ENCODE measurements around the gene MSLN. TPM values are rescaled to one million over a fixed set of nuclear protein-coding genes. Genes with fewer than 3 reads are reported as not detected.

MSLN gene
- total RNA-seq, 1 experiment from 2014 or later, result 0.73 TPM

DNA sequence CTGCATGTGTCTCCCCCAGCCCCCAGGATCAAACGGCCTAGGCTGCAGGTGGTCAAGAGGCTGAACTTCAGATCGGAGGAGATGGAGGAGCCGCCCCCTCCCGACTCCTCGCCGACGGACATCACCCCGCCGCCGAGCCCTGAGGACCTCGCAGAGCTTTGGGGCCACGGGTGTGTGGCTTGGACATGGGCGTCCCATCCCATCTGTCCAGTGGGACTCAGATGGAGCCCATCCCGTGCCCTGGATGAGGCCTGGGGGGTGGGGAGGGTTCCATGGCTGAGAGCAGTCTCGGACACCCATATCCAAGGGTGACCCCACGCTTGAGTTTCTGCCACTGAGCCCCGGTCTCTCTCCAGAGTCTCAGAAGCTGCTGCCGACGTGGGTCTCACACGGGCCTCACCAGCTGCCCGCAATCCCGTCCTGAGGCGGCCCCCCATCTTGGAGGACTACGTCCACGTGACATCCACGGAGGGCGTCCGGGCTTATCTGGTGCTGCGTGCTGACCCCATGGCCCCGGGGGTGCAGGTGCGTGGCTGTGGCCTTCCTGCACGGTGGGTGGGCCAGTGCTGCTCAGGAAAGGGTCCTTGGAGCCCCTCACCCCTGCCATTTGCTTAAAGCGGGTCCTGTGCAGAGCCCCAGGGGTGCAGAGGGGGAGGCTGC, 28.8 kb downstream of the MSLN start:
- ChIA-PET POLR2A (ENCODE audit: unreplicated experiment) (interaction anchor here (0.7 kb wide), 1 partner anchor 69 kb away, joined by 3 read pairs; no protein-coding TSS in a partner anchor), CTCF (interaction anchor here (0.9 to 1.5 kb wide), 2 partner anchors 48 to 77 kb away, joined by 5 to 6 read pairs; partner anchors contain the start of gene CIAO3)
- DNase-seq, result no peak
- no TSS peak for BruUV-seq (replicated peaks)
- peaks cover 6% of the 10 kb centered on the region; the same call in 1 of the 2 replicates for H3K4me1 ChIP-seq (ENCODE audit: insufficient read depth, low read length)
- H3K36me3 ChIP-seq (ENCODE audit: low read depth, low read length), result no peaks in the 10 kb centered on the region; the same call in 1 of the 2 replicates
- no peaks in the 10 kb centered on the region for H3K9me2 ChIP-seq (replicated peaks; ENCODE audit: low read length)
- no peak for ATAC-seq
- H3F3A ChIP-seq (ENCODE audit: low read length, unreplicated experiment), result no peaks in the 10 kb centered on the region
- H3K9me3 ChIP-seq (ENCODE audit: low read length), result no peaks in the 10 kb centered on the region
- H3K27me3 ChIP-seq (ENCODE audit: low read length), result no peaks in the 10 kb centered on the region
- peak overlapping the region; percentile 86 for H3K9ac ChIP-seq (ENCODE audit: low read length)
- no peak overlapping the region for H3K27ac ChIP-seq (ENCODE audit: low read length)
- no peak overlapping the region for H2AFZ ChIP-seq (ENCODE audit: low read length)
- intact Hi-C loops (cut with micrococcal nuclease), result loop anchor here (10.0 kb wide), 1 partner anchor 75 kb away; the partner anchor contains the start of gene METRN
- H3K4me3 ChIP-seq (ENCODE audit: low read length), result peak overlapping the region; percentile 75
- TF ChIP-seq, protein P1, sequence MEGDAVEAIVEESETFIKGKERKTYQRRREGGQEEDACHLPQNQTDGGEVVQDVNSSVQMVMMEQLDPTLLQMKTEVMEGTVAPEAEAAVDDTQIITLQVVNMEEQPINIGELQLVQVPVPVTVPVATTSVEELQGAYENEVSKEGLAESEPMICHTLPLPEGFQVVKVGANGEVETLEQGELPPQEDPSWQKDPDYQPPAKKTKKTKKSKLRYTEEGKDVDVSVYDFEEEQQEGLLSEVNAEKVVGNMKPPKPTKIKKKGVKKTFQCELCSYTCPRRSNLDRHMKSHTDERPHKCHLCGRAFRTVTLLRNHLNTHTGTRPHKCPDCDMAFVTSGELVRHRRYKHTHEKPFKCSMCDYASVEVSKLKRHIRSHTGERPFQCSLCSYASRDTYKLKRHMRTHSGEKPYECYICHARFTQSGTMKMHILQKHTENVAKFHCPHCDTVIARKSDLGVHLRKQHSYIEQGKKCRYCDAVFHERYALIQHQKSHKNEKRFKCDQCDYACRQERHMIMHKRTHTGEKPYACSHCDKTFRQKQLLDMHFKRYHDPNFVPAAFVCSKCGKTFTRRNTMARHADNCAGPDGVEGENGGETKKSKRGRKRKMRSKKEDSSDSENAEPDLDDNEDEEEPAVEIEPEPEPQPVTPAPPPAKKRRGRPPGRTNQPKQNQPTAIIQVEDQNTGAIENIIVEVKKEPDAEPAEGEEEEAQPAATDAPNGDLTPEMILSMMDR (conservative IDR thresholded peaks at IDR 0.05; ENCODE audit: low read depth, low read length), result no peak
- TF ChIP-seq EZH2 (IDR thresholded peaks at IDR 0.05; ENCODE audit: low read length, unreplicated experiment) (no peak), EZH2phosphoT487 (IDR thresholded peaks at IDR 0.05; ENCODE audit: borderline replicate concordance, low read length) (no peak)
- no peaks in the 10 kb centered on the region for H4K20me1 ChIP-seq (ENCODE audit: low read length)
- H3K4me2 ChIP-seq (ENCODE audit: low read length), result peak overlapping the region; percentile 94
- H3K79me2 ChIP-seq (ENCODE audit: low read length), result peaks cover 45% of the 10 kb centered on the region

GRCh38 chr16:790086-790485, 29.6 kb downstream of the MSLN start:
- H3K79me2 ChIP-seq (ENCODE audit: low read length), result peaks cover 45% of the 10 kb centered on the region
- H4K20me1 ChIP-seq (ENCODE audit: low read length), result no peaks in the 10 kb centered on the region
- peaks cover 6% of the 10 kb centered on the region; the same call in 1 of the 2 replicates for H3K4me1 ChIP-seq (ENCODE audit: insufficient read depth, low read length)
- no peaks in the 10 kb centered on the region for H3K27me3 ChIP-seq (ENCODE audit: low read length)
- no peak for ATAC-seq
- POLR2A ChIA-PET (ENCODE audit: unreplicated experiment), result no interaction called here
- no peak overlapping the region for H3K9ac ChIP-seq (ENCODE audit: low read length)
- H3K9me3 ChIP-seq (ENCODE audit: low read length), result no peaks in the 10 kb centered on the region
- peak overlapping the region; percentile 94 for H3K4me2 ChIP-seq (ENCODE audit: low read length)
- no peaks in the 10 kb centered on the region for H3K9me2 ChIP-seq (replicated peaks; ENCODE audit: low read length)
- BruUV-seq (replicated peaks), result no TSS peak
- CTCF ChIA-PET, result no interaction called here
- no peak overlapping the region for H3K4me3 ChIP-seq (ENCODE audit: low read length)
- H3F3A ChIP-seq (ENCODE audit: low read length, unreplicated experiment), result no peaks in the 10 kb centered on the region
- no peak for DNase-seq
- TF ChIP-seq EZH2 (IDR thresholded peaks at IDR 0.05; ENCODE audit: low read length, unreplicated experiment), result no peak
- TF ChIP-seq, protein P1 (conservative IDR thresholded peaks at IDR 0.05; ENCODE audit: low read depth, low read length), result no peak
- TF ChIP-seq EZH2phosphoT487 (IDR thresholded peaks at IDR 0.05; ENCODE audit: borderline replicate concordance, low read length), result no peak
- no peaks in the 10 kb centered on the region; the same call in 1 of the 2 replicates for H3K36me3 ChIP-seq (ENCODE audit: low read depth, low read length)
- H3K27ac ChIP-seq (ENCODE audit: low read length), result no peak overlapping the region
- no peak overlapping the region for H2AFZ ChIP-seq (ENCODE audit: low read length)
- intact Hi-C loops (cut with micrococcal nuclease), result no loop called here

GRCh38 chr16:791131-791530, 30.6 kb downstream of the MSLN start:
- H3K9ac ChIP-seq (ENCODE audit: low read length), result no peak overlapping the region
- H3K9me3 ChIP-seq (ENCODE audit: low read length), result no peaks in the 10 kb centered on the region
- H3K36me3 ChIP-seq (ENCODE audit: low read depth, low read length), result no peaks in the 10 kb centered on the region; the same call in 1 of the 2 replicates
- no peak overlapping the region for H3K4me3 ChIP-seq (ENCODE audit: low read length)
- peaks cover 44% of the 10 kb centered on the region for H3K79me2 ChIP-seq (ENCODE audit: low read length)
- TF ChIP-seq EZH2 (IDR thresholded peaks at IDR 0.05; ENCODE audit: low read length, unreplicated experiment), result no peak
- TF ChIP-seq EZH2phosphoT487 (IDR thresholded peaks at IDR 0.05; ENCODE audit: borderline replicate concordance, low read length), result no peak
- TF ChIP-seq, protein P1 (conservative IDR thresholded peaks at IDR 0.05; ENCODE audit: low read depth, low read length), result no peak
- DNase-seq (no peak), ATAC-seq (no peak)
- no peak overlapping the region for H3K4me2 ChIP-seq (ENCODE audit: low read length)
- ChIA-PET POLR2A (ENCODE audit: unreplicated experiment) (no interaction called here), CTCF (no interaction called here)
- H3K27me3 ChIP-seq (ENCODE audit: low read length), result no peaks in the 10 kb centered on the region
- H3K27ac ChIP-seq (ENCODE audit: low read length), result no peak overlapping the region
- intact Hi-C loops (cut with micrococcal nuclease), result no loop called here
- no peaks in the 10 kb centered on the region for H3F3A ChIP-seq (ENCODE audit: low read length, unreplicated experiment)
- BruUV-seq (replicated peaks), result no TSS peak
- H3K4me1 ChIP-seq (ENCODE audit: insufficient read depth, low read length), result peaks cover 11% of the 10 kb centered on the region
- H3K9me2 ChIP-seq (replicated peaks; ENCODE audit: low read length), result no peaks in the 10 kb centered on the region
- no peak overlapping the region for H2AFZ ChIP-seq (ENCODE audit: low read length)
- H4K20me1 ChIP-seq (ENCODE audit: low read length), result no peaks in the 10 kb centered on the region

Measured in PC-3 (cell line).